Panc1 (cell line): ENCODE results near the gene MGRN1. TPM values are rescaled to one million over a fixed set of nuclear protein-coding genes. Genes with fewer than 3 reads are reported as not detected.

Source experiments
- ATAC-seq: fragments of 200-7000 bp; cut with Tn5 transposase; 2 replicates; pipeline ENCODE4 v1.9.1; 2020; ENCODE audit warnings: mild to moderate bottlenecking, moderate library complexity
- BruUV-seq: library from RNA; stranded (reverse); fragments of 400-500 nt; replicated peaks from 2 replicates; lab custom pipeline; 2021; lab: Mats Ljungman, UMichigan
- CTCF ChIA-PET: fragments of 300-600 bp; sonication (Branson Sonifier 250); formaldehyde crosslinking; loops from one replicate; lab custom pipeline; 2022; ENCODE audit warnings: antibody characterized with exemption; lab: Charles Lee
- POLR2A ChIA-PET: fragments of 300-600 bp; sonication (Branson Sonifier 250); formaldehyde crosslinking; loops from one replicate; lab custom pipeline; 2022; ENCODE audit warnings: antibody characterized with exemption; lab: Charles Lee
- DNase-seq: peaks from one replicate; pipeline ENCODE4 v3.0.0-alpha.2; 2010; ENCODE audit warnings: low read depth, low spot score
- H3K27ac ChIP-seq: 2 replicates; pipeline ENCODE4 v1.5.1; 2011; ENCODE audit warnings: mild to moderate bottlenecking, low read length, inconsistent platforms
- H3K27me3 ChIP-seq: fragments of 200-500 bp; sonication (Bioruptor generic); 2 replicates; pipeline ENCODE4 v1.6.0; 2014; ENCODE audit warnings: low read length, inconsistent platforms; ENCODE audit not compliant: control insufficient read depth, insufficient read depth
- H3K36me3 ChIP-seq: fragments of 200-500 bp; sonication (Bioruptor generic); 2 replicates; pipeline ENCODE4 v1.5.1; 2014; ENCODE audit warnings: inconsistent platforms, mild to moderate bottlenecking, low read length, moderate library complexity; ENCODE audit not compliant: control insufficient read depth, insufficient read depth
- H3K4me1 ChIP-seq: 2 replicates; pipeline ENCODE4 v1.5.1; 2011; ENCODE audit warnings: inconsistent platforms, mild to moderate bottlenecking, low read length, moderate library complexity; ENCODE audit not compliant: control insufficient read depth, insufficient read depth
- H3K4me3 ChIP-seq, 2 experiments: 2 replicates each; pipeline ENCODE4 v1.5.1; 2011 to 2012; ENCODE audit warnings: low read depth in 2 of 2, low read length in 2 of 2, mild to moderate bottlenecking in 2 of 2, inconsistent platforms in 1 of 2, moderate library complexity in 1 of 2
- H3K9me3 ChIP-seq: fragments of 200-500 bp; sonication (Bioruptor generic); 2 replicates; pipeline ENCODE4 v1.5.1; 2014; ENCODE audit warnings: low read depth, mild to moderate bottlenecking, inconsistent platforms, low read length, moderate library complexity; ENCODE audit not compliant: control insufficient read depth, insufficient read depth
- POLR2AphosphoS5 ChIP-seq: IDR thresholded peaks from 2 replicates; pipeline ENCODE4 v1.6.1; 2012; ENCODE audit warnings: mild to moderate bottlenecking, low read depth, low read length, moderate library complexity
- SIN3A ChIP-seq: IDR thresholded peaks from 2 replicates; pipeline ENCODE4 v1.6.1; 2012; ENCODE audit warnings: low read depth, mild to moderate bottlenecking, low read length, moderate library complexity, borderline replicate concordance; ENCODE audit not compliant: insufficient read depth
- TCF7L2 ChIP-seq: IDR thresholded peaks from 2 replicates; pipeline ENCODE4 v1.6.1; 2011; ENCODE audit warnings: mild to moderate bottlenecking, low read depth, low read length, inconsistent platforms
- in situ Hi-C: cut with HindIII; loops from 2 replicates; pipeline ENCODE4 v1.10.0; 2016; ENCODE audit warnings: low sequenced_read_pairs, low pct_unique_long_range_greater_than_20kb
- intact Hi-C: fragments of 100-400 bp; cut with micrococcal nuclease; formaldehyde crosslinking; loops from one replicate; pipeline ENCODE4 v1.10.0; 2022; ENCODE audit not compliant: unreplicated experiment
- total RNA-seq: library from RNA; stranded (reverse); gene quantifications from one replicate; pipeline ENCODE4 v1.2.1, GENCODE V29; 2021; ENCODE audit not compliant: unreplicated experiment
- TF ChIP-seq, protein P1 (sequence below), 2 experiments: IDR thresholded peaks; 2 replicates each; pipeline ENCODE4 v1.6.1; 2011 to 2012; ENCODE audit warnings: low read depth in 2 of 2, control low read depth in 1 of 2, low read length in 1 of 2, mild to moderate bottlenecking in 1 of 2, moderate library complexity in 1 of 2; ENCODE audit not compliant: insufficient read depth in 1 of 2
- TF ChIP-seq, protein P2 (sequence below): fragments of 450-650 bp; IDR thresholded peaks from 2 replicates; pipeline ENCODE4 v1.5.1; 2017; ENCODE audit warnings: mild to moderate bottlenecking

The MGRN1 gene
- total RNA-seq, 1 experiment from 2014 or later, result 59.7 TPM

DNA sequence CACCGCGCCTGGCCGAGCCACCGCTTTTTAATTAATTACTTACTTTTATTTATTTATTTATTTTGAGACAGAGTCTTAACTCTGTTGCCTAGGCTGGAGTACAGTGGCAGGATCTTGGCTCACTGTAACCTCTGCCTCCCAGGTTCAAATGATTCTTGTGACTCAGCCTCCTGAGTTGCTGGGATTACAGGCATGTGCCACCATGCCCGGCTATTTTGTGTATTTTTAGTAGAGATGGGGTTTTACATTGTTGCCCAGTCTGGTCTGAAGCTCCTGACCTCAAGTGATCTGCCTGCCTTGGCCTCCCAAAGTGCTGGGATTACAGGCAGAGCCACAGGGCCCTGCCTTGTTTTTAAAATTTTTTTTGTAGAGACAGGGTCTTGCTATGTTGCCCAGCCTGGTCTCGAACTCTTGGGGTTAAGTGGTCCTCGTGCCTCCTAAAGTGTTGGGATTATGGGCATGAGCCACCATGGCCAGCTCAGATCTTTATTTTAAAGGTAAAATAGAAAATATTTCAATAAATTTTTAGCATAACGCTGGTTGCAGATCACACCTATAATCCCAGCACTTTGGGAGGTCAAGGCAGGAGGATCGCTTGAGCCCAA is 50.4 kb downstream of the MGRN1 start:
- no peaks in the 10 kb centered on the region for H3K4me1 ChIP-seq
- TF ChIP-seq SIN3A, result no peak
- TF ChIP-seq TCF7L2, result no peak
- TF ChIP-seq POLR2AphosphoS5, result no peak
- TF ChIP-seq, protein P1, sequence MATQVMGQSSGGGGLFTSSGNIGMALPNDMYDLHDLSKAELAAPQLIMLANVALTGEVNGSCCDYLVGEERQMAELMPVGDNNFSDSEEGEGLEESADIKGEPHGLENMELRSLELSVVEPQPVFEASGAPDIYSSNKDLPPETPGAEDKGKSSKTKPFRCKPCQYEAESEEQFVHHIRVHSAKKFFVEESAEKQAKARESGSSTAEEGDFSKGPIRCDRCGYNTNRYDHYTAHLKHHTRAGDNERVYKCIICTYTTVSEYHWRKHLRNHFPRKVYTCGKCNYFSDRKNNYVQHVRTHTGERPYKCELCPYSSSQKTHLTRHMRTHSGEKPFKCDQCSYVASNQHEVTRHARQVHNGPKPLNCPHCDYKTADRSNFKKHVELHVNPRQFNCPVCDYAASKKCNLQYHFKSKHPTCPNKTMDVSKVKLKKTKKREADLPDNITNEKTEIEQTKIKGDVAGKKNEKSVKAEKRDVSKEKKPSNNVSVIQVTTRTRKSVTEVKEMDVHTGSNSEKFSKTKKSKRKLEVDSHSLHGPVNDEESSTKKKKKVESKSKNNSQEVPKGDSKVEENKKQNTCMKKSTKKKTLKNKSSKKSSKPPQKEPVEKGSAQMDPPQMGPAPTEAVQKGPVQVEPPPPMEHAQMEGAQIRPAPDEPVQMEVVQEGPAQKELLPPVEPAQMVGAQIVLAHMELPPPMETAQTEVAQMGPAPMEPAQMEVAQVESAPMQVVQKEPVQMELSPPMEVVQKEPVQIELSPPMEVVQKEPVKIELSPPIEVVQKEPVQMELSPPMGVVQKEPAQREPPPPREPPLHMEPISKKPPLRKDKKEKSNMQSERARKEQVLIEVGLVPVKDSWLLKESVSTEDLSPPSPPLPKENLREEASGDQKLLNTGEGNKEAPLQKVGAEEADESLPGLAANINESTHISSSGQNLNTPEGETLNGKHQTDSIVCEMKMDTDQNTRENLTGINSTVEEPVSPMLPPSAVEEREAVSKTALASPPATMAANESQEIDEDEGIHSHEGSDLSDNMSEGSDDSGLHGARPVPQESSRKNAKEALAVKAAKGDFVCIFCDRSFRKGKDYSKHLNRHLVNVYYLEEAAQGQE (IDR thresholded peaks at IDR 0.05; ENCODE audit: insufficient read depth in 1 of 2, low read depth in 2 of 2, low read length in 1 of 2), result no peak
- TF ChIP-seq, protein P2, sequence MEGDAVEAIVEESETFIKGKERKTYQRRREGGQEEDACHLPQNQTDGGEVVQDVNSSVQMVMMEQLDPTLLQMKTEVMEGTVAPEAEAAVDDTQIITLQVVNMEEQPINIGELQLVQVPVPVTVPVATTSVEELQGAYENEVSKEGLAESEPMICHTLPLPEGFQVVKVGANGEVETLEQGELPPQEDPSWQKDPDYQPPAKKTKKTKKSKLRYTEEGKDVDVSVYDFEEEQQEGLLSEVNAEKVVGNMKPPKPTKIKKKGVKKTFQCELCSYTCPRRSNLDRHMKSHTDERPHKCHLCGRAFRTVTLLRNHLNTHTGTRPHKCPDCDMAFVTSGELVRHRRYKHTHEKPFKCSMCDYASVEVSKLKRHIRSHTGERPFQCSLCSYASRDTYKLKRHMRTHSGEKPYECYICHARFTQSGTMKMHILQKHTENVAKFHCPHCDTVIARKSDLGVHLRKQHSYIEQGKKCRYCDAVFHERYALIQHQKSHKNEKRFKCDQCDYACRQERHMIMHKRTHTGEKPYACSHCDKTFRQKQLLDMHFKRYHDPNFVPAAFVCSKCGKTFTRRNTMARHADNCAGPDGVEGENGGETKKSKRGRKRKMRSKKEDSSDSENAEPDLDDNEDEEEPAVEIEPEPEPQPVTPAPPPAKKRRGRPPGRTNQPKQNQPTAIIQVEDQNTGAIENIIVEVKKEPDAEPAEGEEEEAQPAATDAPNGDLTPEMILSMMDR, result no peak
- ATAC-seq, result no peak
- CTCF ChIA-PET, result no interaction called here
- no TSS peak for BruUV-seq
- no peaks in the 10 kb centered on the region for H3K36me3 ChIP-seq
- no peaks in the 10 kb centered on the region for H3K27me3 ChIP-seq
- H3K9me3 ChIP-seq, result no peaks in the 10 kb centered on the region
- POLR2A ChIA-PET, result no interaction called here
- no peak overlapping the region for H3K4me3 ChIP-seq
- H3K27ac ChIP-seq, result no peak overlapping the region
- no peak for DNase-seq
- intact Hi-C loops (no loop called here), in situ Hi-C loops (no loop called here)

DNA sequence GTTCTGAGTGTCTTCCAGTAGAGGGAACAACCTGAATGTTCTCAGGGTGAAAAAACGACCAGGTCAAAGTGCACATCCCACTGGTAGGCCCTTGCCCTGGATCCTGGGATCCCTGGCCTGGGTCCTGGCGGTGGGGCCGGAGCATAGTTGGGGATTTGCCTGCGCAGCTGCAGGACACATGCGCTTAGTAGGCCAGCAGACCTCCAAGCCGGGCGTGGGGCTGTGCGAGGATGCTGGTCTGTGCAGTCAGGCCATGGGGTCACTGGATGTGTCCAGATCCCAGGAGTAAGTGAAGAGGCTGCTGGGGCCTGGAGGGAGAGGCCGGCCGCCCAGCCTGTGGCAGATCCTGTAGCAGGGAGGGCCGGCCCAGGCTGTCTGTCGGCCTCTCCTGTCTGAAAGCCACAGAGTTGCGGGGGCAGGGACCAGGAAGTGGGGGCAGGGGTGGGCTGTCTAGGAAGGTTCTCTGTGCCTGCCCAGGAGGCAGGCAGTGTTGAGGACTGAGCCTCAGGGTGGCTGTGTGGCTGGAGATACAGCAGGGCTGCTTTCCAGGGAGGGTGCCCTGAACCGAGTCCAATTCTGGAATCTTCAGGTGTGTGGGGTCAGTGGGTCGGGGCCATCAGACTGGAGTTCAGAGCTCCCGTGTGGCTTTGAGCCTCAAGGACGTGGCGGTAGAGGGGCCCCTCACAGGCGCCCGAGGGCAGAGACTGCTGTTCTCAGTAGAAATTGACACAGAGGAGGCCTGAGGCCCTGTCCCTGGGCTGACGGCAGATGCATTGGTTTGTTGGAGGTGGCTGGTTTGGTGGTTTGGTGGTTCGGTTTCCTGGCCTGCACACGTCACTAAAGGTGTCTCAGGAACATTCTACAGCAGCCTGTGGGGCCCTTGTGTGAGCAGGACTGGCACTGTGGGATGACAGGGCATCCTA is 51.5 kb downstream of the MGRN1 start:
- ChIA-PET CTCF (no interaction called here), POLR2A (interaction anchor here (0.6 kb wide), 1 partner anchor 217 kb away, joined by 4 read pairs; no protein-coding TSS in a partner anchor)
- in situ Hi-C loops (no loop called here), intact Hi-C loops (no loop called here)
- Histone ChIP-seq H3K4me1 (no peaks in the 10 kb centered on the region), H3K9me3 (no peaks in the 10 kb centered on the region), H3K27ac (no peak overlapping the region), H3K36me3 (no peaks in the 10 kb centered on the region), H3K27me3 (no peaks in the 10 kb centered on the region), H3K4me3 (no peak overlapping the region)
- DNase-seq (no peak), ATAC-seq (peak; percentile 35)
- TF ChIP-seq, protein P2, result no peak
- TF ChIP-seq, protein P1 (IDR thresholded peaks at IDR 0.05; ENCODE audit: insufficient read depth in 1 of 2, low read depth in 2 of 2, low read length in 1 of 2), result no peak
- TF ChIP-seq SIN3A, result no peak
- no TSS peak for BruUV-seq
